ENCODE measurements around the gene HVCN1. TPM values are rescaled to one million over a fixed set of nuclear protein-coding genes. Genes with fewer than 3 reads are reported as not detected.

The HVCN1 gene
- total and polyA plus RNA-seq, 2 of the 13 experiments (the other 11 are each of a cell fraction or from before 2014, with no cell fraction given) = 0.49 to 1.3 TPM

DNA sequence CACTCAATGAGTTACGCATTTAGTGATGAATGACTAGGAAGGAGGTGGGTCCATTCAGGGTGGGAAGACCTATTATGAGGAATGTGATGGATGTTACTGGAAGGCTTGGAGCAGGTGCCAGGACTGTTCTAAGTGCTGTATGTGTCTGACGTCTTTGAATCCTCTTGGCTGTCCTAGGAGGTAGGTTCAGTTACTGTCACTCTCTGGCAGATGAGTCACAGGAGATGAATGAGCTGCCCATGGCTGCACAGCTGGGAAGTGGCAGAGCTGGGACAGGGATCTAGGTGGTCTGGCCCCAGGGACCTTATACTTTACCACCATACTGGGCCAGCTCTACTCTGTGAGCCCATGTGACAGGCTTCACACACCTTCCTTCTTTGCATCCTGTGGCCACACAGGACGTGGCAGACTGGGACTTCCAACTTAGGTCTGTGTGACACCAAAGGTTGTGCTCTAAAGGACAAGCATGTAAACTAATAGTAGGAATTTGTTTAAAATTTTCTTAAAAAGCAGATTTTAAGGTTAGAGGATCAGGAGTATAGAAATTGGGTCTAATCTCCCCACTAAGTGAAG is 51.0 kb downstream of the HVCN1 start (continued):
- TF ChIP-seq, protein P1, sequence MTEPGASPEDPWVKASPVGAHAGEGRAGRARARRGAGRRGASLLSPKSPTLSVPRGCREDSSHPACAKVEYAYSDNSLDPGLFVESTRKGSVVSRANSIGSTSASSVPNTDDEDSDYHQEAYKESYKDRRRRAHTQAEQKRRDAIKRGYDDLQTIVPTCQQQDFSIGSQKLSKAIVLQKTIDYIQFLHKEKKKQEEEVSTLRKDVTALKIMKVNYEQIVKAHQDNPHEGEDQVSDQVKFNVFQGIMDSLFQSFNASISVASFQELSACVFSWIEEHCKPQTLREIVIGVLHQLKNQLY (CRISPR knock-in tag; IDR thresholded peaks at IDR 0.05) = no peak
- TF ChIP-seq ZNF839 (CRISPR knock-in tag; IDR thresholded peaks at IDR 0.05; ENCODE audit: borderline replicate concordance) = no peak

DNA sequence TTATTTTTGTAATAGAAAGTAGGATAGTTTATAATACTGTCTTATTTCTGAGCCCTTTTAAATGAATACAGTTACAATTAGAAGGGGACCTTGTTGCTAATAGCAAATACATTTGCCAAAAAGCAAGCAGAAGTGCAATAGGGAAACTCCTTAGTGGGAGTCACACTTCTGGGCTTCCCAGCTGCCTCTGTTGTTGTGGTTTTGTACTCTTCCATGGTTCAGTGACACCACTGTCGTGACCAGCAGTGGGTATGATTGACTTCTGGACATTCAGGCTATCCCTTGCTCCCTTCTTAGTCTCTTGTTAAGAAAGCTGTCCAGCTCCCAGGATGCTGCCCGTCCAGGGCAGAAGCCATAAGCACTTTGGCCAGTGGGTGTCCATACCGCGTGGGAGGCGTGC is 52.4 kb downstream of the HVCN1 start:
- CTCF ChIA-PET (ENCODE audit: low intra/inter-chr PET ratio, low total read pairs) = no interaction called here
- ATAC-seq = no peak
- no peaks in the 10 kb centered on the region for H3K79me2 ChIP-seq (ENCODE audit: insufficient read depth, low read length)

DNA sequence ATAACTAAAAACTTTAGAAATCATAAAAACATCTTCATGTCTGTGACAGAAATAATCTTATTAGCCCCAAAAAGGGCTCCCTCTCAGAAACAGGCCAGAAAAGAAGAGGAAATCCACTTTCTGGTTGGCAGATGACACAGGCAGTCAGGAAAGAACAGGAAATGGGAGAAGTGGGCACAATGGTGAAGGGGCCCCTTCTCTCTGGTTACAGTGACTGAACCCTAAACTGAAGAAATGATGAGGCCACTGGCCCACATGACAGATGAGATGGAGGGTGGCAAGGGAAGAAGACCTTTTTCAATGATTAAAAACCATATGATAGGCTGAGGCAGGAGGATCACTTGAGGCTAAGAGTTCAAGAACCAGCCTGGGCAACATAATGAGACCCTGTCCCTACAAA is 53.9 kb downstream of the HVCN1 start:
- no peak overlapping the region for H3K4me3 ChIP-seq (replicated peaks in 1 of 3; ENCODE audit: insufficient read depth in 1 of 3, low read depth in 2 of 3, low read length in 3 of 3)

More for the DNA sequence above, 52.4 kb downstream of the HVCN1 start:
- intact Hi-C loops (cut with micrococcal nuclease; ENCODE audit: unreplicated experiment) = no loop called here
- Histone ChIP-seq H3K4me3 (replicated peaks in 1 of 3; ENCODE audit: insufficient read depth in 1 of 3, low read depth in 2 of 3, low read length in 3 of 3) (no peak overlapping the region), H3K9me3 (ENCODE audit: low read length) (no peaks in the 10 kb centered on the region), H3K4me1 (ENCODE audit: insufficient read depth, low read length) (no peaks in the 10 kb centered on the region), H3K9ac (ENCODE audit: insufficient read depth, low read depth, low read length) (no peak overlapping the region), H2AFZ (ENCODE audit: low read length) (no peak overlapping the region), H3K27me3 (ENCODE audit: control insufficient read depth in 1 of 2, insufficient read depth in 2 of 2, low read length in 2 of 2) (no peaks in the 10 kb centered on the region), H3K4me2 (ENCODE audit: low read depth, low read length) (no peak overlapping the region), H3K27ac (ENCODE audit: extremely low read length, insufficient read depth, low read length) (no peak overlapping the region), H4K20me1 (ENCODE audit: insufficient read depth, low read length) (no peaks in the 10 kb centered on the region), H3K36me3 (replicated peaks in 1 of 2; ENCODE audit: control insufficient read depth in 1 of 2, insufficient read depth in 2 of 2, low read length in 2 of 2) (peaks cover 0 to 3% of the 10 kb centered on the region in 2 experiments; a peak in 2 of 5 replicates)
- 90% methylated on average over 5 of the region's 5 CpGs for WGBS (ENCODE audit: low lambda C conversion rate)
- TF ChIP-seq HDAC2 (CRISPR knock-in tag; IDR thresholded peaks at IDR 0.05) = no peak
- TF ChIP-seq TBX3 (IDR thresholded peaks at IDR 0.05; ENCODE audit: borderline replicate concordance) = no peak
- no peak for TF ChIP-seq PCBP1 (IDR thresholded peaks at IDR 0.05; ENCODE audit: borderline replicate concordance, low read depth, low read length)
- TF ChIP-seq ZNF607 (CRISPR knock-in tag; IDR thresholded peaks at IDR 0.05; ENCODE audit: borderline replicate concordance) = no peak
- no peak for TF ChIP-seq ZNF782 (CRISPR knock-in tag; IDR thresholded peaks at IDR 0.05; ENCODE audit: borderline replicate concordance)
- BruUV-seq (replicated peaks) = no TSS peak
- POLR2A ChIA-PET = interaction anchor here (1.5 kb wide), 1 partner anchor 22 kb away, joined by 3 read pairs; the partner anchor contains the start of gene TCTN1
- no peak for DNase-seq (ENCODE audit: low spot score)
- in situ Hi-C loops (cut with HindIII; ENCODE audit: extremely low pct_ligation_motif_present, low pct_unique_long_range_greater_than_20kb) = no loop called here
- FAIRE-seq = no peak

More for the DNA sequence above, 53.9 kb downstream of the HVCN1 start:
- FAIRE-seq = no peak
- Histone ChIP-seq H3K9ac (ENCODE audit: insufficient read depth, low read depth, low read length) (no peak overlapping the region), H4K20me1 (ENCODE audit: insufficient read depth, low read length) (no peaks in the 10 kb centered on the region), H3K4me1 (ENCODE audit: insufficient read depth, low read length) (no peaks in the 10 kb centered on the region), H3K79me2 (ENCODE audit: insufficient read depth, low read length) (no peaks in the 10 kb centered on the region), H3K36me3 (replicated peaks in 1 of 2; ENCODE audit: control insufficient read depth in 1 of 2, insufficient read depth in 2 of 2, low read length in 2 of 2) (peaks cover 0 to 2% of the 10 kb centered on the region in 2 experiments; a peak in 1 of 5 replicates), H3K9me3 (ENCODE audit: low read length) (no peaks in the 10 kb centered on the region), H2AFZ (ENCODE audit: low read length) (no peak overlapping the region), H3K4me2 (ENCODE audit: low read depth, low read length) (no peak overlapping the region), H3K27ac (ENCODE audit: extremely low read length, insufficient read depth, low read length) (no peak overlapping the region), H3K27me3 (ENCODE audit: control insufficient read depth in 1 of 2, insufficient read depth in 2 of 2, low read length in 2 of 2) (no peaks in the 10 kb centered on the region)
- BruUV-seq (replicated peaks) = no TSS peak
- in situ Hi-C loops (cut with HindIII; ENCODE audit: extremely low pct_ligation_motif_present, low pct_unique_long_range_greater_than_20kb) (no loop called here), intact Hi-C loops (cut with micrococcal nuclease; ENCODE audit: unreplicated experiment) (no loop called here)
- ChIA-PET CTCF (ENCODE audit: low intra/inter-chr PET ratio, low total read pairs) (no interaction called here), POLR2A (interaction anchor here (1.5 kb wide), 1 partner anchor 21 kb away, joined by 3 read pairs; the partner anchor contains the start of gene TCTN1)
- ATAC-seq = no peak
- no peak for DNase-seq (ENCODE audit: low spot score)
- no peak for TF ChIP-seq ATRX (CRISPR knock-in tag; IDR thresholded peaks at IDR 0.05; ENCODE audit: borderline replicate concordance)
- TF ChIP-seq, protein P2, sequence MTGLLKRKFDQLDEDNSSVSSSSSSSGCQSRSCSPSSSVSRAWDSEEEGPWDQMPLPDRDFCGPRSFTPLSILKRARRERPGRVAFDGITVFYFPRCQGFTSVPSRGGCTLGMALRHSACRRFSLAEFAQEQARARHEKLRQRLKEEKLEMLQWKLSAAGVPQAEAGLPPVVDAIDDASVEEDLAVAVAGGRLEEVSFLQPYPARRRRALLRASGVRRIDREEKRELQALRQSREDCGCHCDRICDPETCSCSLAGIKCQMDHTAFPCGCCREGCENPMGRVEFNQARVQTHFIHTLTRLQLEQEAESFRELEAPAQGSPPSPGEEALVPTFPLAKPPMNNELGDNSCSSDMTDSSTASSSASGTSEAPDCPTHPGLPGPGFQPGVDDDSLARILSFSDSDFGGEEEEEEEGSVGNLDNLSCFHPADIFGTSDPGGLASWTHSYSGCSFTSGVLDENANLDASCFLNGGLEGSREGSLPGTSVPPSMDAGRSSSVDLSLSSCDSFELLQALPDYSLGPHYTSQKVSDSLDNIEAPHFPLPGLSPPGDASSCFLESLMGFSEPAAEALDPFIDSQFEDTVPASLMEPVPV (CRISPR knock-in tag; IDR thresholded peaks at IDR 0.05) = no peak
- TF ChIP-seq ZNF225 (CRISPR knock-in tag; IDR thresholded peaks at IDR 0.05) = no peak
- no peak for TF ChIP-seq HHEX (CRISPR knock-in tag; IDR thresholded peaks at IDR 0.05)
- TF ChIP-seq FOXP1 (IDR thresholded peaks at IDR 0.05) = no peak
- TF ChIP-seq FOXP1 (CRISPR knock-in tag; IDR thresholded peaks at IDR 0.05) = no peak
- TF ChIP-seq AGO2 (optimal IDR thresholded peaks at IDR 0.05; ENCODE audit: low read depth, low read length) = no peak
- no peak for TF ChIP-seq FLYWCH1 (CRISPR knock-in tag; IDR thresholded peaks at IDR 0.05)
- no peak for TF ChIP-seq NCOA2 (CRISPR knock-in tag; IDR thresholded peaks at IDR 0.05)
- TF ChIP-seq ZNF775 (CRISPR knock-in tag; IDR thresholded peaks at IDR 0.05; ENCODE audit: borderline replicate concordance) = no peak
- TF ChIP-seq ZSCAN29 (CRISPR knock-in tag; conservative IDR thresholded peaks at IDR 0.05) = no peak
